Measurements from ENCODE around the gene IL1RAPL2. TPM values are rescaled to one million over a fixed set of nuclear protein-coding genes. Genes with fewer than 3 reads are reported as not detected.

Gene IL1RAPL2
- total and polyA plus RNA-seq, 2 donors (not counting 1 experiment from before 2014, with no cell fraction given), result not detected

- intact Hi-C loops (cut with micrococcal nuclease), result no loop called here
- H3K4me3 ChIP-seq (ENCODE audit: control extremely low read depth in 1 of 5, extremely low read depth in 1 of 5, insufficient read depth in 1 of 5, low read depth in 2 of 5, low read length in 4 of 5), result no peak overlapping the region
- no peak overlapping the region for H3K9ac ChIP-seq (ENCODE audit: low read length)
- no peak for TF ChIP-seq EZH2 (IDR thresholded peaks at IDR 0.05; ENCODE audit: borderline replicate concordance, insufficient read depth, low read depth, low read length, poor library complexity, severe bottlenecking)
- no peak for TF ChIP-seq CTCF (IDR thresholded peaks at IDR 0.05)
- Mint-ChIP-seq H3K27ac (no peak overlapping the region), H3K9me3 (ENCODE audit: insufficient read depth) (no peaks in the 10 kb centered on the region), H3K4me3 (no peak overlapping the region), H3K27me3 (no peaks in the 10 kb centered on the region), H3K4me1 (no peaks in the 10 kb centered on the region)
- H3K27me3 ChIP-seq (replicated peaks in 1 of 4; ENCODE audit: control extremely low read depth in 1 of 4, control insufficient read depth in 3 of 4, insufficient read depth in 4 of 4, low read length in 3 of 4), result no peaks in the 10 kb centered on the region
- ATAC-seq (ENCODE audit: low read depth) (no peak), DNase-seq (no peak)
- CTCF ChIA-PET, result interaction anchor here (0.7 kb wide), 1 partner anchor 11 kb away, joined by 3 read pairs; no protein-coding TSS in a partner anchor
- H3K79me2 ChIP-seq (ENCODE audit: control insufficient read depth, insufficient read depth, low read length), result no peaks in the 10 kb centered on the region
- no peaks in the 10 kb centered on the region for H3K9me3 ChIP-seq (ENCODE audit: control extremely low read depth in 1 of 3, control insufficient read depth in 2 of 3, insufficient read depth in 1 of 3, low read length in 2 of 3)
- no peak overlapping the region for H2AFZ ChIP-seq (ENCODE audit: insufficient read depth, low read depth, low read length, poor library complexity, severe bottlenecking)
- no peaks in the 10 kb centered on the region for H3K36me3 ChIP-seq (replicated peaks in 1 of 2; ENCODE audit: control extremely low read depth in 1 of 2, control insufficient read depth in 1 of 2, extremely low read depth in 1 of 2, insufficient read depth in 2 of 2, low read length in 1 of 2)
- POLR2A ChIA-PET, result no interaction called here
- H4K20me1 ChIP-seq (ENCODE audit: control insufficient read depth, insufficient read depth, low read length, poor library complexity, severe bottlenecking), result no peaks in the 10 kb centered on the region
- no peaks in the 10 kb centered on the region for H3K4me1 ChIP-seq (ENCODE audit: control insufficient read depth in 2 of 2, insufficient read depth in 2 of 2, low read length in 2 of 2)
- no peak overlapping the region for H3K4me2 ChIP-seq (replicated peaks; ENCODE audit: low read depth, low read length, poor library complexity, severe bottlenecking)
- H3K27ac ChIP-seq (ENCODE audit: low read length in 2 of 2), result no peak overlapping the region
Measured at GRCh38 chrX:104988038-104988437, 422.0 kb downstream of the IL1RAPL2 start.

- H3K9ac ChIP-seq (ENCODE audit: low read length), result no peak overlapping the region
- ChIA-PET POLR2A (no interaction called here), CTCF (no interaction called here)
- Mint-ChIP-seq H3K4me1 (no peaks in the 10 kb centered on the region), H3K27ac (no peak overlapping the region), H3K27me3 (no peaks in the 10 kb centered on the region), H3K4me3 (no peak overlapping the region), H3K9me3 (ENCODE audit: insufficient read depth) (no peaks in the 10 kb centered on the region)
- H3K4me2 ChIP-seq (replicated peaks; ENCODE audit: low read depth, low read length, poor library complexity, severe bottlenecking), result no peak overlapping the region
- H3K36me3 ChIP-seq (replicated peaks in 1 of 2; ENCODE audit: control extremely low read depth in 1 of 2, control insufficient read depth in 1 of 2, extremely low read depth in 1 of 2, insufficient read depth in 2 of 2, low read length in 1 of 2), result no peaks in the 10 kb centered on the region
- no peaks in the 10 kb centered on the region for H3K4me1 ChIP-seq (ENCODE audit: control insufficient read depth in 2 of 2, insufficient read depth in 2 of 2, low read length in 2 of 2)
- no peak overlapping the region for H2AFZ ChIP-seq (ENCODE audit: insufficient read depth, low read depth, low read length, poor library complexity, severe bottlenecking)
- no peak overlapping the region for H3K4me3 ChIP-seq (ENCODE audit: control extremely low read depth in 1 of 5, extremely low read depth in 1 of 5, insufficient read depth in 1 of 5, low read depth in 2 of 5, low read length in 4 of 5)
- no peak for ATAC-seq (ENCODE audit: low read depth)
- intact Hi-C loops (cut with micrococcal nuclease), result no loop called here
- no peaks in the 10 kb centered on the region for H4K20me1 ChIP-seq (ENCODE audit: control insufficient read depth, insufficient read depth, low read length, poor library complexity, severe bottlenecking)
- TF ChIP-seq EZH2 (IDR thresholded peaks at IDR 0.05; ENCODE audit: borderline replicate concordance, insufficient read depth, low read depth, low read length, poor library complexity, severe bottlenecking) (no peak), CTCF (IDR thresholded peaks at IDR 0.05) (no peak)
- H3K27me3 ChIP-seq (replicated peaks in 1 of 4; ENCODE audit: control extremely low read depth in 1 of 4, control insufficient read depth in 3 of 4, insufficient read depth in 4 of 4, low read length in 3 of 4), result no peaks in the 10 kb centered on the region
- no peaks in the 10 kb centered on the region for H3K79me2 ChIP-seq (ENCODE audit: control insufficient read depth, insufficient read depth, low read length)
- H3K27ac ChIP-seq (ENCODE audit: low read length in 2 of 2), result no peak overlapping the region
- no peaks in the 10 kb centered on the region for H3K9me3 ChIP-seq (ENCODE audit: control extremely low read depth in 1 of 3, control insufficient read depth in 2 of 3, insufficient read depth in 1 of 3, low read length in 2 of 3)
- DNase-seq, result no peak
Measured at GRCh38 chrX:104995546-104995945, 429.5 kb downstream of the IL1RAPL2 start.

Measured in B cell (primary cell).